Coronary artery (tissue), 2 donors: Measurements from ENCODE around the gene KAZN.

Source experiments
- DNase-seq: peaks from one replicate; pipeline ENCODE4 v3.0.0-alpha.2; 2017; ENCODE audit warnings: low spot score
- H3K27ac ChIP-seq, 2 donors: fragments of 200-600 bp; sonication (generic); one replicate each; pipeline ENCODE4 v1.5.1; 2016 to 2019
- H3K4me3 ChIP-seq: fragments of 200-600 bp; sonication (generic); 2 replicates; pipeline ENCODE4 v1.5.1; 2016; ENCODE audit warnings: mild to moderate bottlenecking, moderate library complexity
- TF ChIP-seq, protein P1 (sequence below): fragments of 200-600 bp; sonication (generic); IDR thresholded peaks from one replicate; pipeline ENCODE4 v1.5.1; 2019; ENCODE audit warnings: antibody characterized with exemption

KAZN gene

GRCh38 chr1:14602136-14602535, 3.7 kb downstream of the KAZN start:
- no peak overlapping the region for H3K27ac ChIP-seq
- TF ChIP-seq, protein P1, sequence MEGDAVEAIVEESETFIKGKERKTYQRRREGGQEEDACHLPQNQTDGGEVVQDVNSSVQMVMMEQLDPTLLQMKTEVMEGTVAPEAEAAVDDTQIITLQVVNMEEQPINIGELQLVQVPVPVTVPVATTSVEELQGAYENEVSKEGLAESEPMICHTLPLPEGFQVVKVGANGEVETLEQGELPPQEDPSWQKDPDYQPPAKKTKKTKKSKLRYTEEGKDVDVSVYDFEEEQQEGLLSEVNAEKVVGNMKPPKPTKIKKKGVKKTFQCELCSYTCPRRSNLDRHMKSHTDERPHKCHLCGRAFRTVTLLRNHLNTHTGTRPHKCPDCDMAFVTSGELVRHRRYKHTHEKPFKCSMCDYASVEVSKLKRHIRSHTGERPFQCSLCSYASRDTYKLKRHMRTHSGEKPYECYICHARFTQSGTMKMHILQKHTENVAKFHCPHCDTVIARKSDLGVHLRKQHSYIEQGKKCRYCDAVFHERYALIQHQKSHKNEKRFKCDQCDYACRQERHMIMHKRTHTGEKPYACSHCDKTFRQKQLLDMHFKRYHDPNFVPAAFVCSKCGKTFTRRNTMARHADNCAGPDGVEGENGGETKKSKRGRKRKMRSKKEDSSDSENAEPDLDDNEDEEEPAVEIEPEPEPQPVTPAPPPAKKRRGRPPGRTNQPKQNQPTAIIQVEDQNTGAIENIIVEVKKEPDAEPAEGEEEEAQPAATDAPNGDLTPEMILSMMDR: no peak
- no peak overlapping the region for H3K4me3 ChIP-seq
- no peak for DNase-seq

DNA sequence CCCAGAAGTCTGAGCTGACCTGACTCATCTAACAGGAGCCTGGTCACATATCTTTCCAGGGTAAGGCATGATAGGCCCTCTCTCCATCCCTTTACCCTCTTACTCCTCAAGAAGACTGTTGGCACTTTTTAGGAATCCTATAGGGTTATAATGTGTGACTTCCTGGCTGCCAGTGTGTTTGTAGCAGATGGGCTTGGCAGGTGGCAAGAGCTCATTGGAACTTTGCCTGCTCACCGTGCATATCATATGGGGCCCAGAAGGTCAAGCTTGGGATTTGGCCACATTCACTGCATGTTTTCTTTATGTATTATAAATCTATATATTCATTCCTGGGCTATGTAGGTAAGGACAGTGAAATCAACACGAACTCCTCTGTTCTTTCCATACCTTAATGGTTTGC, 5.2 kb downstream of the KAZN start:
- no peak overlapping the region for H3K4me3 ChIP-seq
- DNase-seq: no peak
- TF ChIP-seq, protein P1: no peak
- no peak overlapping the region for H3K27ac ChIP-seq

DNA sequence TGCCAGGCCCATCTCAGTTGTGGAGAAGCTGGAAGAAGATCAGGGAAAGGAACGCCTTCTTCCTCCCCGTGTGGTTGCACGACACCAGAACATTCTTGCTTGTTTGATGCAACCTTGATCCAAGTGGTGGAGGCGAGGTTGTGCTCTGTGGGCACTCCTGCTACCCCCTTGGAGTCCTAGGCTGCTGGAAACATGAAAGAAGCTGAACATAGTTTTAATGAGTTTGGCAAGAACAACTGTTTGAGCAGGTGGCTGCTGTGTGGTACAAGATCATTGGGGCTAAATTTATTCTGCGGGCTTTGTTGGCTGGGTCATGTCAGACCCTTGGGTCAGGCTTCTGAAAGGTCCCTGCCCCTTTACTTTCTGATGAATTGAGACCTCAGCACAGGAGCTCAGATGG, 5.9 kb downstream of the KAZN start:
- Histone ChIP-seq H3K4me3 (no peak overlapping the region), H3K27ac (no peak overlapping the region)
- DNase-seq: no peak
- TF ChIP-seq, protein P1: no peak

- Histone ChIP-seq H3K27ac (no peak overlapping the region), H3K4me3 (no peak overlapping the region)
- no peak for DNase-seq
- TF ChIP-seq, protein P1: no peak
Measured at GRCh38 chr1:14605945-14606344, 7.5 kb downstream of the KAZN start.

DNA sequence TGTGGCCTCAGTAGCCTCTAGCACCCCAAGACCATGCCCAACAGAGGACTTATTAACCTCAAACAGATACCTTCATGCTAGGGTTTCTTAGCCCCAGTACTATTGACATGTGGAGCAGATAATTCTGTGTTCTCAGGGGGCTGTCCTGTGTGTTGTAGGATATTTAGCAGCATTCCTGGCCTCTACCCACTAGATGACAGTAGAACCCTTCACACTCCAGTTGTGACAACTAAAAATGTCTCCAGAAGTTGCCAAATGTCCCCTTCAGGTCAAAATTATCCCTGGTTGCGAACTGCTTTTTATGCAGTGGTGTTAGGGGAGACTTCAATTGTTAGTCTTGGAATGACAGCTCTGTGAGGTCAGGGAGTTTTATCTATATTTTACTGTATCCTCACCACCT, 8.1 kb downstream of the KAZN start:
- no peak for DNase-seq
- TF ChIP-seq, protein P1: no peak
- H3K4me3 ChIP-seq: no peak overlapping the region
- H3K27ac ChIP-seq: no peak overlapping the region

DNA sequence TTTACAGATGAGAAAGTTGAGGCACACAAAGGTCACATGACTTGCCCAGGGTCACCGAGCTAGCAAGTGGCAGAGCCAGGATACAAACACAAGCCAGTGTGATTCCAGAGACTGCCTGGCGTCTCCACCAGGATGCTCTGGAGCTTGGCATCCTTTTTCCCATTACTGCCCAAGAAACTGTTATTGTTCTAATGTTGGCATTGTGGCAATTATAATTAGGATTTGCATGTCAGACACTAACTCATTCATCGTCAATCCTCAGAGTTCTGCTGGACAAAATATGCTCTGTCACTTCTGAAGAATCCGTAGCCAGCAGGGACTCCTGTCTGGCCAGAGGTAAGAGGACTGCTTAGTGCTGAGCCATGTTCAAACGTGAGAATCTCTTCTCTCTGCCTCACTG, 8.8 kb downstream of the KAZN start:
- TF ChIP-seq, protein P1: no peak
- no peak for DNase-seq
- Histone ChIP-seq H3K4me3 (no peak overlapping the region), H3K27ac (no peak overlapping the region)

- DNase-seq: no peak
- Histone ChIP-seq H3K4me3 (no peak overlapping the region), H3K27ac (no peak overlapping the region)
- TF ChIP-seq, protein P1: no peak
Measured at GRCh38 chr1:14608308-14608707, 9.8 kb downstream of the KAZN start.
